Panc1 (cell line): ENCODE measurements around the gene GPR173. TPM values are rescaled to one million over a fixed set of nuclear protein-coding genes. Genes with fewer than 3 reads are reported as not detected.

Source experiments
- ATAC-seq: fragments of 200-7000 bp; cut with Tn5 transposase; 2 replicates; pipeline ENCODE4 v1.9.1; 2020; ENCODE audit warnings: mild to moderate bottlenecking, moderate library complexity
- BruUV-seq: library from RNA; stranded (reverse); fragments of 400-500 nt; replicated peaks from 2 replicates; lab custom pipeline; 2021; lab: Mats Ljungman, UMichigan
- CTCF ChIA-PET: fragments of 300-600 bp; sonication (Branson Sonifier 250); formaldehyde crosslinking; loops from one replicate; lab custom pipeline; 2022; ENCODE audit warnings: antibody characterized with exemption; lab: Charles Lee
- POLR2A ChIA-PET: fragments of 300-600 bp; sonication (Branson Sonifier 250); formaldehyde crosslinking; loops from one replicate; lab custom pipeline; 2022; ENCODE audit warnings: antibody characterized with exemption; lab: Charles Lee
- DNase-seq: peaks from one replicate; pipeline ENCODE4 v3.0.0-alpha.2; 2010; ENCODE audit warnings: low read depth, low spot score
- H3K27ac ChIP-seq: 2 replicates; pipeline ENCODE4 v1.5.1; 2011; ENCODE audit warnings: mild to moderate bottlenecking, low read length, inconsistent platforms
- H3K27me3 ChIP-seq: fragments of 200-500 bp; sonication (Bioruptor generic); 2 replicates; pipeline ENCODE4 v1.6.0; 2014; ENCODE audit warnings: low read length, inconsistent platforms; ENCODE audit not compliant: control insufficient read depth, insufficient read depth
- H3K36me3 ChIP-seq: fragments of 200-500 bp; sonication (Bioruptor generic); 2 replicates; pipeline ENCODE4 v1.5.1; 2014; ENCODE audit warnings: inconsistent platforms, mild to moderate bottlenecking, low read length, moderate library complexity; ENCODE audit not compliant: control insufficient read depth, insufficient read depth
- H3K4me1 ChIP-seq: 2 replicates; pipeline ENCODE4 v1.5.1; 2011; ENCODE audit warnings: inconsistent platforms, mild to moderate bottlenecking, low read length, moderate library complexity; ENCODE audit not compliant: control insufficient read depth, insufficient read depth
- H3K4me3 ChIP-seq, 2 experiments: 2 replicates each; pipeline ENCODE4 v1.5.1; 2011 to 2012; ENCODE audit warnings: low read depth in 2 of 2, low read length in 2 of 2, mild to moderate bottlenecking in 2 of 2, inconsistent platforms in 1 of 2, moderate library complexity in 1 of 2
- H3K9me3 ChIP-seq: fragments of 200-500 bp; sonication (Bioruptor generic); 2 replicates; pipeline ENCODE4 v1.5.1; 2014; ENCODE audit warnings: low read depth, mild to moderate bottlenecking, inconsistent platforms, low read length, moderate library complexity; ENCODE audit not compliant: control insufficient read depth, insufficient read depth
- CTCF ChIP-seq: fragments of 450-650 bp; IDR thresholded peaks from 2 replicates; pipeline ENCODE4 v1.5.1; 2017; ENCODE audit warnings: mild to moderate bottlenecking
- POLR2AphosphoS5 ChIP-seq: IDR thresholded peaks from 2 replicates; pipeline ENCODE4 v1.6.1; 2012; ENCODE audit warnings: mild to moderate bottlenecking, low read depth, low read length, moderate library complexity
- REST ChIP-seq, 2 experiments: IDR thresholded peaks; 2 replicates each; pipeline ENCODE4 v1.6.1; 2011 to 2012; ENCODE audit warnings: low read depth in 2 of 2, control low read depth in 1 of 2, low read length in 1 of 2, mild to moderate bottlenecking in 1 of 2, moderate library complexity in 1 of 2; ENCODE audit not compliant: insufficient read depth in 1 of 2
- SIN3A ChIP-seq: IDR thresholded peaks from 2 replicates; pipeline ENCODE4 v1.6.1; 2012; ENCODE audit warnings: low read depth, mild to moderate bottlenecking, low read length, moderate library complexity, borderline replicate concordance; ENCODE audit not compliant: insufficient read depth
- TCF7L2 ChIP-seq: IDR thresholded peaks from 2 replicates; pipeline ENCODE4 v1.6.1; 2011; ENCODE audit warnings: mild to moderate bottlenecking, low read depth, low read length, inconsistent platforms
- in situ Hi-C: cut with HindIII; loops from 2 replicates; pipeline ENCODE4 v1.10.0; 2016; ENCODE audit warnings: low sequenced_read_pairs, low pct_unique_long_range_greater_than_20kb
- intact Hi-C: fragments of 100-400 bp; cut with micrococcal nuclease; formaldehyde crosslinking; loops from one replicate; pipeline ENCODE4 v1.10.0; 2022; ENCODE audit not compliant: unreplicated experiment
- total RNA-seq: library from RNA; stranded (reverse); gene quantifications from one replicate; pipeline ENCODE4 v1.2.1, GENCODE V29; 2021; ENCODE audit not compliant: unreplicated experiment

GPR173 gene
- total RNA-seq, 1 experiment from 2014 or later = 0.13 TPM

GRCh38 chrX:53065104-53065503, 16.5 kb downstream of the GPR173 start:
- in situ Hi-C loops (no loop called here), intact Hi-C loops (no loop called here)
- no TSS peak for BruUV-seq
- CTCF ChIA-PET = interaction anchor here (0.6 kb wide), 1 partner anchor 142 kb away, joined by 7 read pairs; no protein-coding TSS in a partner anchor
- DNase-seq = no peak
- Histone ChIP-seq H3K9me3 (no peaks in the 10 kb centered on the region), H3K27ac (no peak overlapping the region), H3K36me3 (no peaks in the 10 kb centered on the region), H3K4me3 (no peak overlapping the region), H3K4me1 (no peaks in the 10 kb centered on the region), H3K27me3 (no peaks in the 10 kb centered on the region)
- POLR2A ChIA-PET = no interaction called here
- ATAC-seq = no peak
- TF ChIP-seq SIN3A = no peak
- TF ChIP-seq CTCF = no peak
- no peak for TF ChIP-seq REST (IDR thresholded peaks at IDR 0.05; ENCODE audit: insufficient read depth in 1 of 2, low read depth in 2 of 2, low read length in 1 of 2)
- no peak for TF ChIP-seq POLR2AphosphoS5
- TF ChIP-seq TCF7L2 = no peak

GRCh38 chrX:53071064-53071463, 22.5 kb downstream of the GPR173 start:
- in situ Hi-C loops = no loop called here
- BruUV-seq = no TSS peak
- TF ChIP-seq TCF7L2 = no peak
- TF ChIP-seq REST (IDR thresholded peaks at IDR 0.05; ENCODE audit: insufficient read depth in 1 of 2, low read depth in 2 of 2, low read length in 1 of 2) = no peak
- TF ChIP-seq SIN3A = no peak
- TF ChIP-seq CTCF = no peak
- TF ChIP-seq POLR2AphosphoS5 = no peak
- no peaks in the 10 kb centered on the region for H3K27me3 ChIP-seq
- H3K9me3 ChIP-seq = no peaks in the 10 kb centered on the region
- no peak overlapping the region for H3K4me3 ChIP-seq
- ChIA-PET CTCF (no interaction called here), POLR2A (no interaction called here)
- H3K27ac ChIP-seq = no peak overlapping the region
- H3K4me1 ChIP-seq = peaks cover 4% of the 10 kb centered on the region; the same call in 1 of the 2 replicates
- DNase-seq = no peak
- no peak for ATAC-seq
- no peaks in the 10 kb centered on the region for H3K36me3 ChIP-seq
- intact Hi-C loops = loop anchor here (1.0 kb wide), 2 partner anchors 18 to 22 kb away; no protein-coding TSS in a partner anchor
